ENCODE results near the gene COL27A1. TPM values are rescaled to one million over a fixed set of nuclear protein-coding genes. Genes with fewer than 3 reads are reported as not detected.
A peak's percentile ranks its signal among the peaks of the same experiment; 100 is the strongest.

Gene COL27A1
- total RNA-seq, 4 donors from 2014 or later: 2.1 to 9.0 (median 3.8) TPM

DNA sequence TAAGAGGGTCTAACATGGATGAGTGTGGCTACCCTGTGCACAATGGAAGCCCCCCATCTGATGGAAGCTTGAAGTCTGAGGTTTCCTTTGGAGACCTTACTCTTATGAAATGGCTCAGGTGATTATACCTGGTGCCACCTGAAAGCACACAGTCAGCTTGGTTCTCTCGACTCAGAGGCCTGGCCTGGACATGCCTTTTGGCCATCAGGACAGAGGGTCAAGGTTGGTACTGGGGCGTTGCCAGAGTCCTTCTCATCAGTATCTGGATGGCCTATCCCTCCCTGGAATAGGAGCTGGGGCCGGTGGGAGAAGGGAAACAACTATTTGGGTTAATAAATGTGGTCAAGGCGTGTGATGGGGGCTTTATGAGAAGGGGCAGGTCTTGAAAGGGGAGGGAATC lies 48.9 kb downstream of the COL27A1 start:
- TF ChIP-seq, protein P1, sequence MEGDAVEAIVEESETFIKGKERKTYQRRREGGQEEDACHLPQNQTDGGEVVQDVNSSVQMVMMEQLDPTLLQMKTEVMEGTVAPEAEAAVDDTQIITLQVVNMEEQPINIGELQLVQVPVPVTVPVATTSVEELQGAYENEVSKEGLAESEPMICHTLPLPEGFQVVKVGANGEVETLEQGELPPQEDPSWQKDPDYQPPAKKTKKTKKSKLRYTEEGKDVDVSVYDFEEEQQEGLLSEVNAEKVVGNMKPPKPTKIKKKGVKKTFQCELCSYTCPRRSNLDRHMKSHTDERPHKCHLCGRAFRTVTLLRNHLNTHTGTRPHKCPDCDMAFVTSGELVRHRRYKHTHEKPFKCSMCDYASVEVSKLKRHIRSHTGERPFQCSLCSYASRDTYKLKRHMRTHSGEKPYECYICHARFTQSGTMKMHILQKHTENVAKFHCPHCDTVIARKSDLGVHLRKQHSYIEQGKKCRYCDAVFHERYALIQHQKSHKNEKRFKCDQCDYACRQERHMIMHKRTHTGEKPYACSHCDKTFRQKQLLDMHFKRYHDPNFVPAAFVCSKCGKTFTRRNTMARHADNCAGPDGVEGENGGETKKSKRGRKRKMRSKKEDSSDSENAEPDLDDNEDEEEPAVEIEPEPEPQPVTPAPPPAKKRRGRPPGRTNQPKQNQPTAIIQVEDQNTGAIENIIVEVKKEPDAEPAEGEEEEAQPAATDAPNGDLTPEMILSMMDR (IDR thresholded peaks at IDR 0.05): no peak
- TF ChIP-seq POLR2AphosphoS5 (IDR thresholded peaks at IDR 0.05) (no peak), EP300 (IDR thresholded peaks at IDR 0.05; ENCODE audit: low read depth) (no peak), POLR2A (IDR thresholded peaks at IDR 0.05) (no peak)
- 87% methylated on average over 4 of the region's 4 CpGs; no CpG with 5 or more reads in 1 of the 2 donors for WGBS, 2 donors (ENCODE audit: low coverage in 1 of 2)
- no peak overlapping the region for H3K27ac ChIP-seq
- intact Hi-C loops (cut with DNase I; ENCODE audit: low total_unique reads) (no loop called here), in situ Hi-C loops (cut with MboI; ENCODE audit: low pct_ligation_motif_present in 1 of 4, low pct_unique_long_range_greater_than_20kb in 1 of 4, low sequenced_read_pairs in 3 of 4) (no loop called here)
- no peaks in the 10 kb centered on the region for H3K9me3 ChIP-seq
- no peaks in the 10 kb centered on the region for H3K27me3 ChIP-seq
- no peaks in the 10 kb centered on the region for H3K36me3 ChIP-seq
- H3K4me3 ChIP-seq: no peak overlapping the region
- DNase-seq: no peak
- peaks cover 0 to 14% (median 7%) of the 10 kb centered on the region in 4 donors for H3K4me1 ChIP-seq

DNA sequence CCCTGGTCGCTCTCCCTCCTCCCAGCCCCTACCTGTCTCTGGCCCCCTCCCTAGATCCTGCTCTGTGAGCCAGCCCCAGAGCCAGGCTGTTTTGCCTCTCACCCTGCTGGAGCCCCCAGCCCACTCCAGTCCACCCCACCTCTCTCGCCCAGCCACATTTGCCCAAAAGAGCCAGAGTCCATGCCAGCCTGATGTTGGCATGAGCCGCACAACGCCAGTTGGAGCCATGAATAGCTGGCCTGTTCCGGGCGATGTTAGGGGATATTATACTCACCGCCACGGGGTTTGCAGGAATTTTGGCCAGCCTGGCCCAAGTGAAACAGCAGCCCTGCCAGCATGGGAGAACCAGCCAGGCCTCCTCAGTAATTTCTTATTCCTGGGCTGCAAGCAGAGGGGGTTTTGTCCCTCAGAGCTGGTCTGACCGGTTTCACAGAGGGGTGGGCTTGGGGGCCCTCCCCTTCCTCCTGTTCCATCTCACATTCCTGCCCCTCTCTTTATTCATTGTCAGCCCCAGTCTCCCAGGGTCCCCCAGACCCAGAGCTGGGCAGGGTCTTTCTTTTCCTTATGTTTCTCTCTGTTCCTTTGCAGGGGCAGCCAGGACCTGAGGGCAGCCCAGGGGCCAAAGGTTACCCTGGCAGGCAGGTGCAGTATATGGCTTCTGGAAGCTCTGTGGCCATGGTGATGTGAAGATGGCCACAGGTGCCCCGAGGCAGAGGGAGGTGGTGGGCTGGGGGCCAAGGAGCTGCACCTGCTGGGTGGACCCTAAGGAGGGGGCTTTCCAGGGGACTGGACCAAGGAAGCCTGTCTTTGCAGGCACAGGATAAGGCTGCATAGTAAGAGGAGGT lies 50.1 kb downstream of the COL27A1 start:
- TF ChIP-seq, protein P1 (IDR thresholded peaks at IDR 0.05): no peak
- TF ChIP-seq POLR2A (IDR thresholded peaks at IDR 0.05): no peak
- 79 to 80% methylated on average over 1 to 10 of the region's 10 CpGs for WGBS, 2 donors (ENCODE audit: low coverage in 1 of 2)
- intact Hi-C loops (cut with DNase I; ENCODE audit: low total_unique reads): no loop called here

GRCh38 chr9:114206221-114206789 lies 51.0 kb downstream of the COL27A1 start:
- TF ChIP-seq EP300 (IDR thresholded peaks at IDR 0.05; ENCODE audit: low read depth) (no peak), POLR2AphosphoS5 (IDR thresholded peaks at IDR 0.05) (no peak), POLR2A (IDR thresholded peaks at IDR 0.05) (no peak)
- TF ChIP-seq, protein P1 (IDR thresholded peaks at IDR 0.05): no peak
- Histone ChIP-seq H3K27ac (peak overlapping the region in 1 of 4 donors; percentile 12), H3K27me3 (no peaks in the 10 kb centered on the region), H3K4me1 (peaks cover 0 to 14% (median 7%) of the 10 kb centered on the region in 4 donors), H3K36me3 (no peaks in the 10 kb centered on the region), H3K4me3 (no peak overlapping the region), H3K9me3 (no peaks in the 10 kb centered on the region)
- intact Hi-C loops (cut with DNase I; ENCODE audit: low total_unique reads) (no loop called here), in situ Hi-C loops (cut with MboI; ENCODE audit: low pct_ligation_motif_present in 1 of 4, low pct_unique_long_range_greater_than_20kb in 1 of 4, low sequenced_read_pairs in 3 of 4) (no loop called here)
- WGBS, 2 donors (ENCODE audit: low coverage in 1 of 2): 80% methylated on average over 5 of the region's 5 CpGs; no CpG with 5 or more reads in 1 of the 2 donors
- DNase-seq: no peak

More for the DNA sequence above, 50.1 kb downstream of the COL27A1 start:
- in situ Hi-C loops (cut with MboI; ENCODE audit: low pct_ligation_motif_present in 1 of 4, low pct_unique_long_range_greater_than_20kb in 1 of 4, low sequenced_read_pairs in 3 of 4): no loop called here
- Histone ChIP-seq H3K4me3 (no peak overlapping the region), H3K9me3 (no peaks in the 10 kb centered on the region), H3K36me3 (no peaks in the 10 kb centered on the region), H3K27me3 (no peaks in the 10 kb centered on the region), H3K4me1 (peaks cover 0 to 14% (median 7%) of the 10 kb centered on the region in 4 donors), H3K27ac (no peak overlapping the region)
- DNase-seq: no peak

DNA sequence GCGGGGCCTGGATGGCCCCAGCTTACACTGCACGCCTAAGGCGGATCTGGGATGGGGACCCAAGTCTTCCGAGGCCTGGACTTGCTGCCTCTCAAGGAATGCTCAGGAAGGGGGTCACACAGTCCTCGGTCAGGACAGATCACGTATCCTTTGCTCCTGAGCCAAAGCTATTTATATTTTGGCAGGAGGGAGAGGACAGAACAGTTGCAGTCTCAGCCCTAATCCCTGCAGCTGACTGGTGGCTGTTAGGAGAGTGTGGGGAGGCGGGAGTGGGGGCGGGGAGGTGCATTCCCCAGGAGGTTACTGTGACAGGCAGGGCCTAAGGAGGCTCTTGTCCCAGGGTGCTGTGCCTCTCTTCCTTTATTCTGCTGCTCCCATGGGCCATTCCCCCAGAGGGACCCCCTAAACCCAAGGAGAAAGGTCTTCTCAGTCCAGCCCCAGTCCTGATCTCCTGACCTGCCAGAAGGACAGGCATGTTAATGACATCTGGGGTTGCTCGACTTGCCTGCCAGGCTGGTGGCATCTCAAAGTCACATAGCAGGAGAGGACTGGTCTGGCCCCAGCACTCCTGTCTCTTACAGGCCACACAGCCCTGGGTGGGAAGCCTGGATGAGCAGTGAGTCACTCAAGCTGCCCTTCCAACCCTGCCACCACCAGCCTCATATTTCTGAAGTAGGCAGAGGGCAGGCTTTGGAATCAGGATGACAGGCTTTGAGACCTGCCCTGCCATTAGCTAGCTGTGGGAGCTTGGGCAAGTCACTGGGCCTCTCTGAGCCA lies 51.9 kb downstream of the COL27A1 start:
- TF ChIP-seq POLR2A (IDR thresholded peaks at IDR 0.05): no peak
- no peak for TF ChIP-seq POLR2AphosphoS5 (IDR thresholded peaks at IDR 0.05)
- no peak for TF ChIP-seq EP300 (IDR thresholded peaks at IDR 0.05; ENCODE audit: low read depth)
- TF ChIP-seq, protein P1 (IDR thresholded peaks at IDR 0.05): no peak
- H3K9me3 ChIP-seq: no peaks in the 10 kb centered on the region
- 70% methylated on average over 9 of the region's 9 CpGs; no CpG with 5 or more reads in 1 of the 2 donors for WGBS, 2 donors (ENCODE audit: low coverage in 1 of 2)
- H3K36me3 ChIP-seq: no peaks in the 10 kb centered on the region
- peaks cover 0 to 14% (median 7%) of the 10 kb centered on the region in 4 donors for H3K4me1 ChIP-seq
- H3K27ac ChIP-seq: peak overlapping the region in 1 of 4 donors; percentile 12
- H3K4me3 ChIP-seq: no peak overlapping the region
- in situ Hi-C loops (cut with MboI; ENCODE audit: low pct_ligation_motif_present in 1 of 4, low pct_unique_long_range_greater_than_20kb in 1 of 4, low sequenced_read_pairs in 3 of 4) (no loop called here), intact Hi-C loops (cut with DNase I; ENCODE audit: low total_unique reads) (no loop called here)
- peak; percentile 26 for DNase-seq
- H3K27me3 ChIP-seq: no peaks in the 10 kb centered on the region

Data from transverse colon (tissue), 4 donors.